ENCODE measurements around the gene GOLGA3.
"Not testable (repeated sequence)": the region's sequence is repeated elsewhere in the genome, so short reads cannot be mapped to it uniquely, and the experiment has no call there.

The GOLGA3 gene

DNA sequence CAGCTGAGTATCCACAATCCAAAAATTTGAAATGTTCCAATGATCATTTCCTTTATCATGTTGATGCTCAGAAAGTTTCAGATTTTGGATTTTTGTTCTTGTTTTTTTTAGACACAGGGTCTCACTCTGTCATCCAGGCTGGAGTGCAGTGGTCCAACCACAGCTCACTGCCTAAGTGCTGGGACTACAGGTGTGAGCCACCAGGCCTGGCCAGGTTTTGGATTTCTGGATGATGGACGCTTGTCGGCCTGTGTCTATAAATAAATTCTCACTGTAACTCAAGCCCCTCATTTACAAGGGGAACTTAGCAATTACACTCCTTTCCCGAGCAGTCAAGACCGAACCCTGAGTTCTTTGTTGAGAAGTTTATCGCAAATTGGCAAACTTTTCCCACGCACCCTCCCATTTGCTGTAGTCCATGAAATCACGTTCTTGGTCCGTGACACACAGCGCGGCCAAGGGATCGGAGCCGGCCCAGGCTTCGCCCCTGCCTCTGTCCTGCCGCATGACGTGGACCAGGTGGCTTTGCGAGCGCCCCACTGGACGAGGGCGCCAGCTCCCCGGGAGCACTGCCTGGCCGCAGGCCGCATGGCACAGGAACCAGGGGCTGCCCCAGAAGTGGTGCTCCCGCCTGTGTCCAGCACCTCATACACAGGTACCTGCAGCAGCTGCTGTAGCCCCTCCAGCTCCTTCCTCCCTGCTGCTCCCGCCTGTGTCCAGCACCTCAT, 53.0 kb downstream of the GOLGA3 start:
- DNase-seq = no peak

DNA sequence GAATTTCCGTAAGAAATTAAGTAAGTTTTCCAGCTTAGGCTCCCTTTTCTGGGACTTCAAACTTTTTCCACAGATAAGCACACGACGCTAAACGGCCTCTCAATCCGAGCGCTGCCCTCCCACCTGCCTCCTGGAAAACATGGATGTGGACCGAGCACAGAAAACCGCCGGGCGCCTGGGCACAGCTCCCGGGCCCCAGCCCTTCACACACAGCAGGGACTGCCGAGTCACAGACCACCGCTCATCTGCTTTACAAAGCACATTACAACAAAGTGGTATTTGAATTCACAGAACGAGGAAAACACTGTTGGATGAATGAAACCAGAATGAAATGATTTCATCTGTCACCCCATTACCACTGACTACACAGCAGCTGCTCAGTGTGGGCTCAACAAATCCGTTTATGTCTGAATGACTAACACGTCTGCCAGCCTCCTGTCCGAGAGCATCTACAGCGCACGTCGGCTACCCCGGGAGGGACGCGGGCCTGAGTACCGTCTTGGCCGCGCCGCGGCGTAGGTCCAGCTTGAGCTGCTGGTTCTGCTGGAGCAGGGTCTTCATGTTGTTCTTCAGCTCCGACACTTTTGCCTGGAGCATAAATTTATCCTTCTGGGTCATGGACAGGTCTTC, 53.9 kb downstream of the GOLGA3 start:
- DNase-seq = no peak

DNA sequence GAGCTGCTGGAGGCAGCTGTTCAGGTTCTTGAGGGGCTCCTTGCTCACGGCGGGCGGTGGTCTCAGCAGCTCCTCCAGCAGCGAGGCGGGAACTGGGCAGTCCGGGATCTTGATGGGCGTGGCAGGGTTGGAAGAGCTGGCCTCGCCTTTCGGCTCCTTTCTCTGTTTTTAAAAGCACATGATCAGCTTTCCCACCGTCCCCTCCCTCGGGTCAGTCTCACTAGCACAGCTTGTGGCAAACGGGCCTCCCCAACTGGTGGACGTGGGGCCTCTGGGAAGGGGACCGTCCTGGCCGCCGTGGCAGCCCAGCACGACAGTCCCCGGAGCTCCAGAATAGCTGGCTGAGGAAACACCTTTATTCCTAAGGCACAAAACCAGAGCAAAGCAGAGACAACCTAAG, 54.5 kb downstream of the GOLGA3 start:
- no peak for DNase-seq

DNA sequence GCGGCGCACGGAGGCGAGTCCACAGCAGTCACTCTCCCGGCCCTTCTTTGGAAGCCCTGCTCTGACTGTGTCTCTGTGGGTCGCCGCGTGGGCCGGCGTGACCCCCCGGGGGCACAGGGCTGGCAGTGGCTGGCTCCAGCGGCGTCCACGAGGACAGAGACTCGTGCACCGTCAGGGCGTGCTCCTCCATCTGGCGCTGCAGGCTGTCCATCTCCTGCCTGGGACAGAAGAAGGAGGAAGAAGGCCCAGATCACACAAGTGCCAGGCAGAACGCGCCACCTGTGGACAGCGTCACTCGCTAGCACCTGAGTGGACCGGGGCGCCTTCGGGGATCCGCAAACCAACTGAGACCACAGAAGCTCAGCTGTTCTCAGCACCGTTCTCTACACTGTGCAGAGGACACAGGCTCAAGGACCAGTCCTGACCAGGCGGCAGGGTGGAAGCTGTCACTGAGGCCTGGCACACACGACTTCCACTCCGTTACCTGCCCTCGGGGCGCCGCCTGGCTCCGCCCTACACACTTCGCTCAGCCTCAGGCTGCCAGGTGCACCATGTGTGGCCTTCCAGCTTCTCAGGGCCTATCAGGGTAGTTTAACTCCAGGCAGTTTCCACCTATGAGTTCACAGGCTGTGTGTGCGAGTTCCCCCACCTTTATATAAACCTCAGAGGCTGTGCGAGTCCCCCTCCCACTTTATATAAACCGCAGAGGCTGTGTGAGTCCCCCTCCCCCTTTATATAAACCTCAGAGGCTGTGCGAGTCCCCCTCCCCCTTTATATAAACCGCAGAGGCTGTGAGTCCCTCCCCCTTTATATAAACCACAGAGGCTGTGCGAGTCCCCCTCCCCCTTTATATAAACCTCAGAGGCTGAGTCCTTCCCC, 55.4 kb downstream of the GOLGA3 start:
- DNase-seq = no peak

DNA sequence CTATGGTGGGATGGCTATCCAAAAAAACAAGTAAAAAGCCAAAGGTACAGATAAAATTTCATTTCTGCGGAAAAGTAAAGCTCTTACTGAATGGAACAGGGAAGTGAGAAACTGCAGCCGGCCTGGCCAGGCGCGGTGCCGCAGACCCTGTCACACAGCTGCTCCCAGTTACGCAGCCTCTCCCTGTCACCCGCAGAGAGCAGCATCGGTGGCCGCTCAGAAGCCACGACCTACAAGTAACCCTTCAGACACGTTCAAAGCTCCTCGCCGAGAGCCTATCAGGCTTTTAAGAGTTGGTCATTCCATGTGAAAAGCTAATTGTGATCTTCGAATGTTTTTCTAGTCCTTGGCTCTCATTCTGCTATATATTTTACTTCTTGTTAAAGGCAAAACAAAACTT, 56.1 kb downstream of the GOLGA3 start:
- no peak for DNase-seq

DNA sequence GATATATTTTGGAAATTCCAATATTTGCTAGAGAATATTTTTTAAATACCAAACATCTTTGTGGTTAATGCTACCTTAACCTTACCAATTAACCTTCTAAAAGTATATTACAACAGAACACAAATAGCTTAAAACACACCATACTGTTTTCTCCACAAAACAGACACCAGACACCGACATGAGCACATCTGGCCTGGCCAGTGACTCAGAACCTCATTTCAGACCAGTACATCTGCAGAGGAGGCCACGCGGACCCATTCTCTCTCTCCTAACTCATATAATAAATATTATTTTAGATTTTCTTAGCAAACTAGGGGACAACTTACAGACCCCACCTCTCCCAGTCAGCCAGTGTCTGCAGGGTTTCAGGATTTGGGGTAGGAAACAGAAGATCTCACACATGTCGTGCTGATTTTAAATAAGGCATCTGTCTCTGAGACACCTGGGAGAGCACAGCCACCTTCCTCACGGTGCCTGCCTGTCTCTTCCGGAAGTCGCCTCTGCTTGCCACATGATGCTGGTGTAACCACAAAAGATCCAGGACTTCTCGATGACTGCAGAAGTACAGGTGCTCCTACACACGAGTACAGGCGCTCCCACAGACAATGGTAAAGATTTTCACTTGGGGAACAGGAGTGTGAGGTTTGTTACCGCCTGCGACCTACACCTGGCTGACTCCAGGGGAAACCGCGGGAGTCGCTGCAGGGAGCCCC, 57.4 kb downstream of the GOLGA3 start:
- peak; percentile 58 for DNase-seq

DNA sequence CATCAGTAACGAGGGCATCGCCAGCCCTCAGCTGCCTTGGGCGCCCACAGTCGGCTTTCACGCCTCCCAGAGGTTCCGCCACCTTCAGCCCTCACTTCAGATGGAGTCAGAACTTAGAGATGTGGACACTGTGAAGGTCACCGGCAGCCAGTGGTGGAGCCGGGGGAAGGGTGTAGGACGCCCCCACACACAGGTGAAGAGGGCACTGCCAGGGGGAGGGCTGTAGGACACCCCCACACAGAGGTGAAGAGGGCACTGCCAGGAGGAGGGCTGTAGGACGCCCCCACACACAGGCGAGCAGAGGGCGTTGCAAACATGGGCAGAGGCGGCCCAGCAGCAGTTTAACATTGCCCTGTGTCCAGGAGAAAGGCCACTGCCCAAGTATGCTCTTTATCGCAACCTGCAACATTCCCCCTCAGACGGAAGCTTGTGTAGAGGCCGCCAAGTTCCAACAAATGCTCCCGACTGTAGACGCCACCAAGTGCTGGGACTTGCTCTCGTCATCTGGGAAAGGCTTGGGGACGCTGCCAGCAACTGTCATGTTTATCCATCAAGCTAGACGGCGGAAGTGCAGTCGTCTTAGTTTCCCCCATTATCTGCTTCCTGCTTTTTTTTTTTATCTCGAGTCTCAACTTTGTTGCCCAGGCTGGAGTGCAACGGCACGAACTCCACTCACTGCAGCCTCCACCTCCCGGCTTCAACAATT, 62.1 kb downstream of the GOLGA3 start:
- no peak for DNase-seq

DNA sequence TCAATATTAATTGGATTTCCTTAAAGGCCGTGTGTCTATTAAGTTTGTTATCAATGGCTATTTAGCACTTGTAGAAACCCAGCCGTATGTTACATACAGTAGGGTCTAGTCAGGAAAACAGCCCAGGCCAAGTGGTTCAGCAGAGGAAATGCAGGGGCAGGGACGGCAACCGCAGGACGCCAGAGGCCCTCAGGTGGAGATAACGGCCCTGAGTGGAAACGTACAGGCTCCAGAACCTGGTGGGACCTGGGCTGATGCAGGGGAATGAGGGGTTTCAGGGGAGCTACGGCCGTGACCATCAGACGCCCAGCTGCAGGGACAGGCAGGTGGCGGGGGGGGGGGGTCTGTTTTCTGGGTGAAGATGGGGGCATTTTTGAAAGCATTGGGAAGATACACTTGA, 63.3 kb downstream of the GOLGA3 start:
- DNase-seq = no peak

DNA sequence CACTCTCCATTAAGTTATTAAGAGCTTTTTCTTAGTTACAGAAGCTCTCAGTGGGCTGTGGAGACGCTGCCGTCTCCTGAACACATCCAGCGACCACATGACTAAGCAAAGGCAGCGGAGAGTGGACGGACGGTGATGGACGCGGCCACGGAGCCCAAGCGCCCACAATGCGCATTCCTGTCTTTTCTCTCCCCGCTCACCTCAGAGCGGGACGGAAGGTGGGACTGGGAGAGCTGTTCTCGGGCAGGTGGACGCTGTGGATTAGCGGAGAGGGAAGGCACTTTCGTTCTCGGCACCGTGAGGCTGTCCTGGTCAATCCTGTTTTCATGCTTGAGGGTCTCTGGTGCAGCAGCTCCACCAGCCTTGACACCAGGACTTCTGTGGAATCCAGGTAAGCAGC, 64.4 kb downstream of the GOLGA3 start:
- no peak for DNase-seq

DNA sequence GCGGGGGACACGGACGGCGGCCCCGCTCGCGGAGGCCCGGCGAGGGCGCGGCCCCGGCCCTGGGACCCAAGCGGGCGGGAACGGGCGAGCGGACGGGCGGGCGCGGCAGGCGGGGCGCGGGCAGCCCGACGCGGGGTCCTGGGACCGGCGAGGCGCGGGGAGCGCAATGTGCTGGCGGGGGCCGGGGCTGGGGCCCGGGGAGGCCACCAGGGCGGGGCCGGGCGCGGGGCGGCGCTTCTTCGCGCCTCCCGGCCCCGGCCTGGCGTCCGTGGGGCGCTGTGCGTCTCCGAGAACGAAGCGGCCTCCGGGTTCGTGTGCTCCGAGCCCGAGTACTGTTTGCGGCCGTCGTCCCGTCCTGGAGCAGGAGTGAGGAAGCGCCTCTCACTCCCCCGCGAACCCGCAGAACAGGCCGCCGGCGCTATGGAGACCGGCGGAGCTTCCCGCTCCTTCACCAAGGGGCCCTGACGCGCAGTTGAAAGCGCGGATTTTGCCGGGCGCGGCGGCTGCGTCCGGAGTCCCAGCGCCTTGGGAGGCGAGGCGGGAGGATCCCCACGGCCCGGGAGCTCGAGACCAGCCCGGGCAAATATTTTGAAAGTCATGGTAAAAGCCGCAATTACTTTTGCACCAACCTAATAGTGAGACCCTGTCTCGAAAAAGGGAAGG, 66.6 kb downstream of the GOLGA3 start:
- DNase-seq = peak; percentile 90

DNA sequence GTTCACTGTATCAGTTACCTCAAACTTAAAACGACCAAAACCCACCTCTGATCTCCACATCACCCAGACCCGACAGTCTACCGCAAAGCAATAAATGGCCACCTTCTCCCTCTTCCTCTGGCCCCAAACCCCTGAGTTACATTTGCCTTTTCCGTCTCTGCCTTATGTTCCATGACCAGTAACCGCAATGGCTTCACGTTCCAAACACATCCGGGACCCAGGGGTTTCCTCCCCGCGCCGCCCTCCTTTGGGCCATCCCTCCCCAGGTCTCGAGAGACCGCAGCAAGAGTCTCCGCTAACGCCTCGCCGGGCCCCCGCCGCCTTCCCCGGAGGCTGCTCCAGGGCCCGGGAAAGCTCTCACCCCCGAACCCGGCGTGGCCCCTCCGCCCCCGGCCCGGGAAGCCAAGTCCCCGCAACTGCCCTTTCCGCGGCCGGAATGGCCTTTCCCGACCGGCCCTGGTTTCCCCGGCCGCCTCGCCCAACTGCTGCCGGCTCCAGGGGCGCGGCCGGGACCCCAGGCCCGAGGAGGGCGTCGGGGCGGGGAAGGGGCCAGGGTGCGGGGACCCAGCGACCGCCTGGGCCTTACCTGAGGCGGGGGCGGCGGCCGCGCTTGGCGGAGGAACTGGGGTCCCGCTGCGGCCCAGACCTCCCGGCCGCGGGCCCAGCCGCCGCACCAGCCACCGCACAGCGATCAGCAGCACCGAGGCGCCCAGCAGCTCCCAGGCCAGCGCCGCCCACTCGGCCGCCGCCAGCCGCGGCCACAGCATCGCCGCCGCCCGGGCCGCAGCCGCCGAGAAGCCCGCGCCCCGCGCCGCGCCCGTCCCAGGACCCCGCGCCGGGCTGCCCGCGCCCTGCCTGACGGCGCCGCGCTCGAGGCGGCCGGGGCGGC, 67.4 kb downstream of the GOLGA3 start, which contains the start of gene ANKLE2:
TSS of gene ANKLE2 (minus strand) at position 801 of the 889 bp plus-strand sequence. CDS start at position 767, 34 bp downstream.
- peak; percentile 75 for DNase-seq

DNA sequence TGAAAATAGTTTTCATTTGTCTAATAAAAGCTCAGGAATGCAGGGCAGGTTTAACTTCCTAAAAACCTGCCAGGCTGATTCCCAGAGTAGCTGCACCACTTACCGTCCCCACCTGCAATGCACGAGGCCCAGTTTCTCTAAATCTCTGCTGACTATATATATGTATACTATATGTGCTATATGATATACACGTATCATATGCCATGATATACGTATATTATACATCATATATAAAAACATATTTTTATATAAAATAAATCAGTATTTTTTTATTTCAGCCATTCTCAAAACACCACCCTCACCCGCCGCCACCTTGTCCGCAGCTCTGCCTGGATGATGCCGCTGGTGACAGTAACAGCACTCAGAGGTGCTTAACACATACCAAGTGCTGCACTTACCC, 69.3 kb downstream of the GOLGA3 start:
- no peak for DNase-seq

DNA sequence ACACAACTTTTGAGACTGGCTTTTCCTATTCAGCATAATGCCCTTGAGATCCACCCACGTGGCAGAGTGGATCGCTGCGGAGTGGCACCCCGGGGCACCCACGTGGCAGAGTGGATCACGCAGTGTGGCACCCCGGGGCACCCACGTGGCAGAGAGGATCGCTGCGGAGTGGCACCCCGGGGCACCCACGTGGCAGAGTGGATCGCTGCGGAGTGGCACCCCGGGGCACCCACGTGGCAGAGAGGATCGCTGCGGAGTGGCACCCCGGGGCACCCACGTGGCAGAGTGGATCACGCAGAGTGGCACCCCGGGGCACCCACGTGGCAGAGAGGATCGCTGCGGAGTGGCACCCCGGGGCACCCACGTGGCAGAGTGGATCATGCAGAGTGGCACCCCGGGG, 69.8 kb downstream of the GOLGA3 start:
- not testable (repeated sequence) for DNase-seq

DNA sequence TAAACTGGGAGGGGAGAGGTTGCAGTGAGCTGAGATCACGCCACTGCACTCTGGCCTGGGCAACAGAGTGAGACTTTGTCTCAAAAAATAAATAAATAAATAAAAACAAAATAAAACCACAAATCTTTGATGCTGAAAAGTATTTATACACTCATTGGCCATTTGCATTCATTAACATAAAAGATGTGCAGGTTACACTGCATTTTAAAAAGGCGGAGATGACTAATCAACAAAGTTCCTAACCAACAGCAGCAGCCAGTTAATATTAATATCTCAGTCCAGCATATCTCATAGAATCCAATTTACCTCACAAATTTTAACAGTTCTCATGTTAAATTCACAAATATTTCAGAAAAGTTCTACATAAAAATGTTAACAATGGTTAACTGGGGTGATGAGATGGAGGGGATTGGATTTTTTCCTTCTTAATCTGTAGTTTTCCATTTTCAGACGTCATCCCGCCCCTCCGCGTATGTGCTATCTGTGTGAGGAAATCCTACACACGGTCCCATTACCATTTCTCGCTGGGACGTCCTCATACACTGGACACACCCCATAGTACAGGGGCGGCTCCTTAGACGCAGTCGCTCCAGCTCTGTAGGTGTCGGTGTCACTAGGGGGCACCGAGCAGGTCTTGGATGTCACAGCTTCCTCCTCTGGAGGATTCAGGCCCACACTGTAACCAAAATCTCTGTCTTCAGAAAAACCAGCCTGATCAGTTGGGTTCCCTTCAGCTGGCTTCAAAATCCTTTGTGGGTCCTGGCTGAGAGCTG, 74.3 kb downstream of the GOLGA3 start:
- no peak for DNase-seq

DNA sequence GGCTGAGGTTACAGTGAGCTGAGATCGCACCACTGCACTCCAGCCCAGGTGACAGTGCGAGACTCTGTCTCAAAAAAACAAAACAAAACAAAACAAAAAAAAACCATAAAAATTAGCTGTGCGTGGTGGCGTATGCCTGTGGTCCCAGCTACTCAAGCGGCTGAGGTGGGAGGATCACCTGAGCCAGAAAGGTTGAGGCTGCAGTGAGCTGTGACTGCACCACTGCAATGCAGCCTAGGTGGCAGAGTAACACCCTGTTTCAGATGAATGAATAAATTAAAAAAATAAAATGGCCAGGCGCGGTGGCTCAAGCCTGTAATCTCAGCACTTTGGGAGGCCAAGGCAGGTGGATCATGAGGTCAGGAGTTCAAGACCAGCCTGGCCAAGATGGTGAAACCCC, 75.0 kb downstream of the GOLGA3 start:
- DNase-seq = not testable (repeated sequence)

DNA sequence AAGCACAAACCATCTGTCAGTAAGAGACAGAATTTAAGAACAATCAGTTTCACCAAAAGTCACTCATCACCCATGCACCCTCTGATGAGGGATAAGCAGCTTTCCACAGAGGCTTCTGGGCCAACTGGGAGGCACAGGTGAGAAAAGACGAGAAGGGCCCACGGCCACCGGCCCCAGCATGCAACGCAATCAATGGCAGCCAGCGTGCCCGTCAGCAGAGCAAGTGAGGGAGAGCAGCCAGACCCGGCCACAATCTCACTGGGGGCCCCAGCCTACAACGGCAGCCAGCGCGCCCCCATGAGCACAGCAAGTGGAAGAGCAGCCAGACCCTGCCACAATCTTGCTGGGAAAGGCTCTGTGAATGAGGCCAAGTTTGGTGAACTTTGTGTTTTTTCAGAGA, 80.3 kb downstream of the GOLGA3 start:
- DNase-seq = no peak

DNA sequence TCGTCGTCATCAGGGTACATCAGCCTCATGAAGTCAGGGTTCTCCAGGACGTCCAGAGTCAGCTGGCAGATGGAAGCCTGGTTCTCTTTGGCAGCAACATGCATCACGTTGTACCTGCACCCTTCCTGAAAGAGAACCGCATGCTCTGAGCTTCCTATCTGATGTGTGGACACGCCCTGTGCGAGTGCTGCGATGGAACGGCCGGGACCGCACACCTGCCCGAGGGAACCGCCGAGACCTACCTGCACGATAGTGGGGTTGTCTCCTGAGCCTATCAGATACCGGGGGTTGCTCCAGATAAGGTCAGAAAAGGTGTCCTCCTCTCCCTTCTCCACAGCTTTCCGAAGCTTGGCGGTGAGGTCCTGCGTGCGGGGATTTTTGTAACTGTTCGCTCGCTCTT, 80.8 kb downstream of the GOLGA3 start:
- DNase-seq = no peak

DNA sequence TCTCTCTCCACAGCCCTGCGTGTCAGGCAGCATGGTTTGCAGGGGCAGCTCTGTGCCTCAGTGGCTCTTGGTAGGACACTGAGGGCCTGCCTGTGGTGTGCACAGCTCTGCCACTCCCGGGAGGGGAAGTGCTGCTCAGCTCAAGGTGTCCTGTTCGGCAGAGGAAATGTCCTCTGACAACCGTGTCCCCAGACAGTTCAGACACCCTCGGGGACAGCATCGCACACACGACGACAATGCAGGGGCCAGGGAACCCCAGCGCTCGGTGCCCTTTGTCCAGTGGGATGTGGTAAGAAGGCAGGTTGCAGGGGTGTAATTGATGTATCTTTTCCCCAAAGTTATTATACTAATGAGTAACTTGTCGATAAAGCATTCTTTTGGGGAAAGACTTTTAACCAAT, 81.3 kb downstream of the GOLGA3 start:
- DNase-seq = no peak

DNA sequence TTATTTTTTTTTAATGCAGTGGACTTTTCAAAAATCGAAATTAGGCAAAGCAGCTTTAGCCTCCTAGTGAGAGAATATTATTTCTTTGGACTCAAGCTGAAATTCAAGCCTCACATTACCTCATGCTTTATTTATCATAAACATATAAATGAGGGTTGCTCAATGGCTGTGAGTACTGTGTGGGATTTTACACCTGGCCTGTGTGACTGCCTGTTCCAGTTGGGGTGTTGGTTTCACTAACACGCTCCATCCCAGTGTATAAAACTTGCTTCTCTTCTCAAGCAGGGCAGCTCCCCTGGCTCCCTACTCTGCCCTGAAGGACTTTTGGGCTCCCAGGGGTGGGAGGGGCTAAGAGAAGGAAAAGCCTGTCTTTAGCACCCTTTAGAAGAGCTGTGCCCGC, 82.1 kb downstream of the GOLGA3 start:
- no peak for DNase-seq

DNA sequence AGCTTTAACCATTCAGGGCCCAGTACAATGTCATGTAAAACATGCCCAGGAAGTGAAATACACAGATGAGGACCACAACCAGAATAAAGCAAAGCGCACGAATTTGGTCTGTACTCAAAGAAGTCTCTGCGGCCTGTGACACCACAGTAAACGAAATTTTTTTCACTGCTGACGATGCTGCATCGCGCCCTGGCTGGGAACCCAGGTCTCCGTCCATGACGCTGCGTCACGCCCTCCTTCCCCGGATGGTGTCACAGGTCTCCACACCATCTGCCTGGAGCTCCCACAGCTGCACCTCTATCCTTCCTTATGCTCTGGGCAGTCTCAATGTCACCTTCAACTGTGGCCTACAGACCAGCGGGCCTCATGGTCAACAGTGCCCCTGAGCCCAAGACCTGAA, 84.8 kb downstream of the GOLGA3 start:
- no peak for DNase-seq
